HG02642 (cell line): ENCODE measurements around the gene CNGB1.
"Not testable (repeated sequence)": the region's sequence is repeated elsewhere in the genome, so short reads cannot be mapped to it uniquely, and the experiment has no call there.

ENCODE experiments used
- ATAC-seq: cut with Tn5 transposase; IDR thresholded peaks from one replicate; pipeline ENCODE4 v1.9.1; 2021; ENCODE audit warnings: mild to moderate bottlenecking; ENCODE audit not compliant: unreplicated experiment, poor library complexity

The CNGB1 gene

GRCh38 chr16:57871456-57871855 lies 99.5 kb downstream of the CNGB1 start:
- no peak for ATAC-seq

GRCh38 chr16:57870753-57871454 lies 100.0 kb downstream of the CNGB1 start:
- ATAC-seq = no peak

- no peak for ATAC-seq
These were observed 101.9 kb downstream of the CNGB1 start for GRCh38 chr16:57868913-57869520.

GRCh38 chr16:57867000-57867561 lies 103.8 kb downstream of the CNGB1 start:
- no peak for ATAC-seq

GRCh38 chr16:57866529-57866918 lies 104.4 kb downstream of the CNGB1 start:
- no peak for ATAC-seq

- no peak for ATAC-seq
These were observed 105.0 kb downstream of the CNGB1 start for GRCh38 chr16:57865746-57866528.

- no peak for ATAC-seq
These were observed 107.3 kb downstream of the CNGB1 start for GRCh38 chr16:57863434-57864160.

GRCh38 chr16:57862698-57863433 lies 108.1 kb downstream of the CNGB1 start:
- no peak for ATAC-seq

- ATAC-seq = no peak
These were observed 111.6 kb downstream of the CNGB1 start for GRCh38 chr16:57859331-57859730.

GRCh38 chr16:57858635-57859034 lies 112.3 kb downstream of the CNGB1 start:
- ATAC-seq = no peak

GRCh38 chr16:57857991-57858390 lies 112.9 kb downstream of the CNGB1 start:
- ATAC-seq = not testable (repeated sequence)

- no peak for ATAC-seq
These were observed 115.7 kb downstream of the CNGB1 start for GRCh38 chr16:57855188-57855587.

- no peak for ATAC-seq
These were observed 118.7 kb downstream of the CNGB1 start for GRCh38 chr16:57852189-57852588.

- ATAC-seq = no peak
These were observed 122.7 kb downstream of the CNGB1 start for GRCh38 chr16:57848181-57848580.

- not testable (repeated sequence) for ATAC-seq
These were observed 124.0 kb downstream of the CNGB1 start for GRCh38 chr16:57846931-57847330.

- ATAC-seq = no peak
These were observed 124.7 kb downstream of the CNGB1 start for GRCh38 chr16:57846078-57846697.

- ATAC-seq = no peak
These were observed 125.8 kb downstream of the CNGB1 start for GRCh38 chr16:57845115-57845514.

- no peak for ATAC-seq
These were observed 126.4 kb downstream of the CNGB1 start for GRCh38 chr16:57844416-57845030.

- ATAC-seq = no peak
These were observed 127.5 kb downstream of the CNGB1 start for GRCh38 chr16:57843400-57843799.
